GM21619 (cell line): ENCODE results near the gene IGF2BP1.
"Not testable (repeated sequence)": the region's sequence is repeated elsewhere in the genome, so short reads cannot be mapped to it uniquely, and the experiment has no call there.

Experiments
- ATAC-seq: cut with Tn5 transposase; IDR thresholded peaks from one replicate; pipeline ENCODE4 v1.9.1; 2021; ENCODE audit not compliant: unreplicated experiment

IGF2BP1 gene

GRCh38 chr17:49086316-49086605, 89.1 kb downstream of the IGF2BP1 start:
- no peak for ATAC-seq

- no peak for ATAC-seq
These were observed 89.5 kb downstream of the IGF2BP1 start for GRCh38 chr17:49086649-49087048.

GRCh38 chr17:49089094-49089493, 91.9 kb downstream of the IGF2BP1 start:
- ATAC-seq = no peak

- no peak for ATAC-seq
These were observed 93.9 kb downstream of the IGF2BP1 start for GRCh38 chr17:49090878-49091594.

- no peak for ATAC-seq
These were observed 95.9 kb downstream of the IGF2BP1 start for GRCh38 chr17:49093131-49093530.

GRCh38 chr17:49100601-49101000, 103.4 kb downstream of the IGF2BP1 start:
- ATAC-seq = no peak

GRCh38 chr17:49101054-49101534, 103.9 kb downstream of the IGF2BP1 start:
- ATAC-seq = no peak

- ATAC-seq = not testable (repeated sequence)
These were observed 106.2 kb downstream of the IGF2BP1 start for GRCh38 chr17:49103360-49103759.

- ATAC-seq = no peak
These were observed 107.4 kb downstream of the IGF2BP1 start for GRCh38 chr17:49104511-49105074.
